Heart right ventricle (tissue), 16 donors: ENCODE results near the gene CITED4. TPM values are rescaled to one million over a fixed set of nuclear protein-coding genes. Genes with fewer than 3 reads are reported as not detected.

ENCODE experiments used
- ATAC-seq, 8 donors: fragments of 200-7000 bp; cut with Tn5 transposase; one replicate each; pipeline ENCODE4 v1.9.1; 2020; ENCODE audit warnings: mild to moderate bottlenecking in 8 of 8, moderate library complexity in 8 of 8, moderate number of reproducible peaks in 1 of 8
- DNase-seq, 2 donors: peaks; one replicate each; pipeline ENCODE4 v3.0.0-alpha.2; 2020
- H3K27ac ChIP-seq, 10 donors: fragments of 200-600 bp; sonication (generic) in 2 of 10; one replicate each; pipeline versions ENCODE4 v1.5.0 to v1.8.0; 2020 to 2022; ENCODE audit warnings: mild to moderate bottlenecking in 3 of 10
- H3K27me3 ChIP-seq, 7 donors: fragments of 200-600 bp; one replicate each; pipeline ENCODE4 v1.8.0; 2021 to 2022; ENCODE audit warnings: mild to moderate bottlenecking in 2 of 7
- H3K36me3 ChIP-seq, 9 donors: fragments of 200-600 bp; sonication (generic) in 1 of 9; one replicate each; pipeline versions ENCODE4 v1.5.0 to v1.8.0; 2020 to 2022; ENCODE audit warnings: mild to moderate bottlenecking in 2 of 9
- H3K4me1 ChIP-seq, 9 donors: fragments of 200-600 bp; sonication (generic) in 1 of 9; one replicate each; pipeline versions ENCODE4 v1.5.0 to v1.8.0; 2020 to 2022; ENCODE audit warnings: mild to moderate bottlenecking in 4 of 9
- H3K4me3 ChIP-seq, 10 donors: fragments of 200-600 bp; sonication (generic) in 2 of 10; one replicate each; pipeline versions ENCODE4 v1.5.0 to v1.8.0; 2020 to 2022; ENCODE audit warnings: mild to moderate bottlenecking in 7 of 10, moderate library complexity in 2 of 10
- H3K9me3 ChIP-seq, 11 donors: fragments of 200-600 bp in 10 of 11; sonication (generic) in 2 of 11; one replicate each; pipeline versions ENCODE4 v1.5.0 to v1.8.0; 2013 to 2022; ENCODE audit warnings: mild to moderate bottlenecking in 2 of 11, control low read depth in 1 of 11, moderate library complexity in 1 of 11
- WGBS, 2 donors: extraction: QIAGEN DNeasy Blood & Tissue Kit; methylation state at CpG; one replicate each; pipeline ENCODE4 v1.1.7; 2013; ENCODE audit warnings: inconsistent platforms in 1 of 2; 5-methylcytosine and 5-hydroxymethylcytosine counted together
- intact Hi-C, 10 donors: fragments of 100-400 bp; cut with DNase I; formaldehyde crosslinking; loops; one replicate each; pipeline versions ENCODE4 v1.11.1 to v1.14.2; 2022
- polyA plus RNA-seq, 2 donors: library from polyadenylated mRNA; stranded (reverse); fragments of 200-250 nt; gene quantifications; one replicate each; pipeline ENCODE4 v1.2.3, GENCODE V29; 2013
- total RNA-seq, 10 donors: library from RNA; stranded (reverse); fragmentation: NEBNext Ultra II Directional in 3 of 10; extraction: Animal tissue kit (Norgen Biotek cat#: 25700) in 3 of 10; gene quantifications; one replicate each; pipeline versions ENCODE4 v1.2.1 to v1.2.4, GENCODE V29; 2021 to 2023
- TF ChIP-seq, protein P1 (sequence below), 9 donors: fragments of 200-600 bp; sonication (generic) in 2 of 9; IDR thresholded peaks; one replicate each; pipeline versions ENCODE4 v1.5.0 to v1.8.0; 2021 to 2022; ENCODE audit warnings: antibody characterized with exemption in 9 of 9, mild to moderate bottlenecking in 5 of 9, moderate library complexity in 1 of 9
- donor health status: Arrhythmogenic right ventricular cardiomyopathy.
- donor health status: ischemic (EF 13 %, LVEDD 7.1; RV severe dilation, severe dysfunction).
- donor health status: healthy with polysubstance abuse.
- donor health status: DM: no; HTN: yes; CAD: no.
- donor health status: DM: no; HTN: no; CAD: no.
- donor health status: ischemic (EF 25% LVEDD 6.9; RV normal size, moderate dysfunction).
- donor health status: ischemic (EF 25% LVEDD 5.7; RV mildly dilated, moderate dysfunction).
- donor health status: healthy.
- donor health status: DM: yes; HTN: yes; CAD: no.
- donor health status: Ischemic cardiomyopathy.
- donor health status: ischemic (EF 35%, LVEDD 5.7; RV mildly dilated, moderate dysfunction).
- donor health status: nonischemic (EF 11% LVEDD 7.7; RV severe dilation, severe dysfunction).
- donor health status: DM: yes; HTN: yes; CAD: no.
- donor health status: PGD.
- donor health status: ischemic (EF 29% LVEDD 5.4; RV normal size, mild dysfunction).
- donor health status: nonischemic (EF 23%, LVEDD 6.1; RV moderate dilation, normal function).

CITED4 gene
- total and polyA plus RNA-seq, 12 donors: 6.1 to 88.8 (median 25.8) TPM

DNA sequence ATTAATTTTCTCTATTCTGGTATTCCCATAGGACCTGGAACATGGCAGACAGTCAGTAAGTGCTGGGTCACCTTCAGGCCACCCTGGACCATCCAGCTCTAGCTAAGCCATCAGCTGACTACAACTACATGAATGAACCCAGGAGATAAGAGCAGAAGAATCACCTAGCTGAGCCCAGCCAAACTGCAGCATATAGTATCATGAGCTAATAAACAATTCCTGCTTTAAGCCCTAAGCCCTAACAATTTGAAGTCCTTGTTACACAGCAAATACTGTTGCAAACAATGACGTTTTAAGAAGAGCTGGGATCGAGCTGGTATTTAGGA, 14.2 kb upstream of the CITED4 start:
- DNase-seq (no peak), ATAC-seq (no peak)
- H3K27ac ChIP-seq: peak overlapping the region in 6 of 10 donors; percentile 9 to 73 (median 36)
- no peaks in the 10 kb centered on the region for H3K27me3 ChIP-seq
- H3K4me3 ChIP-seq: no peak overlapping the region
- H3K36me3 ChIP-seq: no peaks in the 10 kb centered on the region
- 93 to 94% methylated on average over 2 of the region's 2 CpGs for WGBS, 2 donors
- intact Hi-C loops: no loop called here
- H3K9me3 ChIP-seq: peaks cover 0 to 13% (median 8%) of the 10 kb centered on the region in 11 donors
- TF ChIP-seq, protein P1, sequence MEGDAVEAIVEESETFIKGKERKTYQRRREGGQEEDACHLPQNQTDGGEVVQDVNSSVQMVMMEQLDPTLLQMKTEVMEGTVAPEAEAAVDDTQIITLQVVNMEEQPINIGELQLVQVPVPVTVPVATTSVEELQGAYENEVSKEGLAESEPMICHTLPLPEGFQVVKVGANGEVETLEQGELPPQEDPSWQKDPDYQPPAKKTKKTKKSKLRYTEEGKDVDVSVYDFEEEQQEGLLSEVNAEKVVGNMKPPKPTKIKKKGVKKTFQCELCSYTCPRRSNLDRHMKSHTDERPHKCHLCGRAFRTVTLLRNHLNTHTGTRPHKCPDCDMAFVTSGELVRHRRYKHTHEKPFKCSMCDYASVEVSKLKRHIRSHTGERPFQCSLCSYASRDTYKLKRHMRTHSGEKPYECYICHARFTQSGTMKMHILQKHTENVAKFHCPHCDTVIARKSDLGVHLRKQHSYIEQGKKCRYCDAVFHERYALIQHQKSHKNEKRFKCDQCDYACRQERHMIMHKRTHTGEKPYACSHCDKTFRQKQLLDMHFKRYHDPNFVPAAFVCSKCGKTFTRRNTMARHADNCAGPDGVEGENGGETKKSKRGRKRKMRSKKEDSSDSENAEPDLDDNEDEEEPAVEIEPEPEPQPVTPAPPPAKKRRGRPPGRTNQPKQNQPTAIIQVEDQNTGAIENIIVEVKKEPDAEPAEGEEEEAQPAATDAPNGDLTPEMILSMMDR (IDR thresholded peaks at IDR 0.05): no peak
- H3K4me1 ChIP-seq: peaks cover 0 to 43% (median 13%) of the 10 kb centered on the region in 9 donors

DNA sequence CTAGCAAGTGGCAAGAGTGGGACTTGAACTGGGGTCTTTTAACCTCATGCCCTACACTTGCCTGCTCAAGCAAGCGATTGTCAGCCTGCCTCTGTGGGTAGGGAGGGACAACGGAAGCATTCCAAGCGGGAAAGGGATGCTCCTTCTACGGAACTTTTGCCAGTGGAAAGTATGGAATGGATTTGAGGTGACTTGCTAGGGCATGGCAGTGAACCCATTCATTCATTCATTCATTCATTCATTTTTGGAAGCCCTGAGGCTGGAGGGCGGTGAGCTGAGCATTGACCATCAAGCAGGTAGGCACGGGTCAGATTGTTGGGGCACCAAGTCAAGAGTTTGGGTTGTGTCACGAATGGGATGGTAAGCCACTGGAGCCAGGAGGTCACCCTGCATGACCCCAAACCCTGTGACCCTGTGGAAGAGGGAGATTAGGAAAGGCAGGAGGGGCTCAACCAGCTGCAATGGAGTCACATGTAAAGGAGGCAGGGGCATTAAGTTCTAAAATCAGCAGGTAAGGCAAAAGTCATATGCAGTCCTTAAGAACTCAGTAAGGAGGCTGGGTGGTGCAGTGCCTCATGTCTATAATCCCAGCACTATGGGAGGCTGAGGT, 11.8 kb upstream of the CITED4 start:
- no peak overlapping the region for H3K27ac ChIP-seq
- DNase-seq (no peak), ATAC-seq (no peak)
- intact Hi-C loops: no loop called here
- 96 to 97% methylated on average over 7 of the region's 7 CpGs for WGBS, 2 donors
- no peak overlapping the region for H3K4me3 ChIP-seq
- TF ChIP-seq, protein P1 (IDR thresholded peaks at IDR 0.05): no peak
- peaks cover 0 to 42% (median 13%) of the 10 kb centered on the region in 9 donors for H3K4me1 ChIP-seq
- H3K36me3 ChIP-seq: no peaks in the 10 kb centered on the region
- H3K27me3 ChIP-seq: no peaks in the 10 kb centered on the region
- peaks cover 0 to 24% (median 8%) of the 10 kb centered on the region in 11 donors for H3K9me3 ChIP-seq

DNA sequence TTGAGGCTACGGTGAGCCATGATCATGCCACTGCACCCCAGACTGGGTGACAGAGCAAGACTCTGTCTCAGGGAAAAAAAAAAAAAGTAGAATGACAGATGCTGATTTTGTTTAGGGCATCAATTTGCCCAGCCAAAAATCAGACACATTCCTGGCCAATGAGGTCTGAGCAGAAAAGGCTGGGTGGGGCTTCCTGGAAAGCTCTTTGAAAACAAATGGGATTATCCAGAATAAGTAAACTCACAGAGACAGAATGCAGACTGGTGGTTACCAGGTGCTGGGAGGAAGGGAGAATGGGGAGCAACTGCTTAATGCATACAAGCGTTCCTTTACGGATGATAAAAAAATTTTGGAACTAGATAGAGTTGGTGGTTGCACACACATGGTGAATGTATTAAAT, 10.1 kb upstream of the CITED4 start:
- Histone ChIP-seq H3K9me3 (peaks cover 0 to 24% (median 8%) of the 10 kb centered on the region in 11 donors), H3K4me1 (peaks cover 0 to 31% (median 5%) of the 10 kb centered on the region in 9 donors), H3K27ac (no peak overlapping the region), H3K27me3 (no peaks in the 10 kb centered on the region), H3K36me3 (no peaks in the 10 kb centered on the region), H3K4me3 (no peak overlapping the region)
- ATAC-seq (no peak), DNase-seq (no peak)
- intact Hi-C loops: no loop called here
- TF ChIP-seq, protein P1 (IDR thresholded peaks at IDR 0.05): no peak
- WGBS, 2 donors: 64 to 81% methylated on average over 3 of the region's 3 CpGs

DNA sequence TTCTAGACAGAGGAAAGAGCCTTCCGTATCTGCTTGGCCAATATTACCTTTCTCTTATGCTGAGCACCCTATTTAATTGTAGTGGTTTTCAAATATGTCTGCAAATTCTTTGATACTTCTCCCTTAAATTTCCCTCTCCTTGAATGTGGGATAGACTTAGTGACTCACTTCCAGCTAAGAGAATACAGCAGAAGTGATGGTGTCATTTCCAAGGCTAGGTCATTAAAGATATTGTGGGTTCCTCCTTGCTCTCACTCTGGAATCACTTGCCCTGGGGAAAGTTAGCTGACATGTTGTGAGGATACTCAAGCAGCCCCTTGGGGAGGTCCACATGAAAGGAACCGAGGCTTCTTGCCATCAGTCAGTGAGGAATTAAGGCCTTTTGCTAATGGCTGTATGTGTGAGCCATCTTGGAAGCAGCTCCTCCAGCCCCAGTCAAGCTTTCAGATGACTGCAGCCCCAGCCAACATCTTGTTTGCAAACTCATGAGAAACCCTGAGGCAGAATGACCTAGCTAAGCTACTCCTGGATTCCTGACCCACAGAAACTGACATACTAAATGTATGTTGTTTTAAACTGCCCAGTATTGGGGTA, 8.1 kb upstream of the CITED4 start:
- intact Hi-C loops: no loop called here
- H3K27ac ChIP-seq: no peak overlapping the region
- DNase-seq (no peak), ATAC-seq (no peak)
- TF ChIP-seq, protein P1 (IDR thresholded peaks at IDR 0.05): no peak
- H3K36me3 ChIP-seq: no peaks in the 10 kb centered on the region
- peaks cover 0 to 25% (median 4%) of the 10 kb centered on the region in 9 donors for H3K4me1 ChIP-seq
- H3K4me3 ChIP-seq: no peak overlapping the region
- peaks cover 0 to 12% (median 0%) of the 10 kb centered on the region in 11 donors for H3K9me3 ChIP-seq
- H3K27me3 ChIP-seq: no peaks in the 10 kb centered on the region
- WGBS, 2 donors: 96 to 98% methylated on average over 2 of the region's 2 CpGs
